Stimulated activated naive CD8-positive, alpha-beta T cell treated with anti-CD3 and anti-CD28 coated beads, Interleukin-15, Interleukin-2, amounts not matched to agents 100 U/mL and 50 U/mL, for 24 hours (primary cell): Measurements from ENCODE around the gene KAT8.

Experiments used
- ATAC-seq: fragments of 150-1000 bp; cut with Tn5 transposase; one replicate; pipeline ENCODE4 v1.10.0; 2021
- DNase-seq: peaks from one replicate; pipeline ENCODE4 v3.0.0; 2021

The KAT8 gene

GRCh38 chr16:31108035-31108793 is 9.2 kb upstream of the KAT8 start, which contains the start of gene BCKDK:
BCKDK (plus strand) TSS chr16:31108386; CDS start chr16:31109224, 838 bp downstream.
- ATAC-seq (peak; percentile 83), DNase-seq (peak; percentile 87)

- ATAC-seq: no peak
- no peak for DNase-seq
Observed at GRCh38 chr16:31108794-31109558, 8.5 kb upstream of the KAT8 start.

GRCh38 chr16:31109622-31110021 is 7.8 kb upstream of the KAT8 start:
- no peak for ATAC-seq

GRCh38 chr16:31110106-31111034 is 7.1 kb upstream of the KAT8 start:
- ATAC-seq: no peak
- DNase-seq: no peak

More at GRCh38 chr16:31109622-31110021, 7.8 kb upstream of the KAT8 start:
- no peak for DNase-seq

GRCh38 chr16:31111881-31112466 is 5.5 kb upstream of the KAT8 start:
- DNase-seq (no peak), ATAC-seq (no peak)

- DNase-seq (no peak), ATAC-seq (no peak)
Observed at GRCh38 chr16:31112711-31113110, 4.8 kb upstream of the KAT8 start.

GRCh38 chr16:31113121-31114120 is 4.0 kb upstream of the KAT8 start:
- DNase-seq: no peak
- ATAC-seq: no peak

- ATAC-seq (no peak), DNase-seq (no peak)
Observed at GRCh38 chr16:31114468-31114867, 3.0 kb upstream of the KAT8 start.

GRCh38 chr16:31118223-31119155 is 1.0 kb downstream of the KAT8 start:
- DNase-seq (no peak), ATAC-seq (no peak)

GRCh38 chr16:31120129-31120528 is 2.7 kb downstream of the KAT8 start:
- DNase-seq: no peak
- no peak for ATAC-seq

GRCh38 chr16:31125844-31126243 is 8.4 kb downstream of the KAT8 start:
- no peak for ATAC-seq
- no peak for DNase-seq

GRCh38 chr16:31127182-31127581 is 9.7 kb downstream of the KAT8 start:
- DNase-seq (no peak), ATAC-seq (no peak)

GRCh38 chr16:31128711-31129567 is 11.5 kb downstream of the KAT8 start:
- no peak for DNase-seq
- no peak for ATAC-seq

- ATAC-seq: no peak
- no peak for DNase-seq
Observed at GRCh38 chr16:31129568-31130335, 12.3 kb downstream of the KAT8 start.

- no peak for DNase-seq
- no peak for ATAC-seq
Observed at GRCh38 chr16:31130336-31130891, 12.9 kb downstream of the KAT8 start.

- ATAC-seq: no peak
- no peak for DNase-seq
Observed at GRCh38 chr16:31130899-31131298, 13.4 kb downstream of the KAT8 start.

- DNase-seq (no peak), ATAC-seq (no peak)
Observed at GRCh38 chr16:31131416-31131815, 14.0 kb downstream of the KAT8 start.
